Muscle of leg (tissue), 11 donors: ENCODE data around the gene NR4A2. TPM values are rescaled to one million over a fixed set of nuclear protein-coding genes. Genes with fewer than 3 reads are reported as not detected.

Experiments used
- DNase-seq: peaks from one replicate; pipeline ENCODE4 v3.0.0; 2013
- H3K27ac ChIP-seq: one replicate; pipeline ENCODE4 v1.5.1; 2013; ENCODE audit warnings: mild to moderate bottlenecking, low read length, control low read depth
- H3K27me3 ChIP-seq: one replicate; pipeline ENCODE4 v1.6.1; 2013; ENCODE audit warnings: low read length; ENCODE audit not compliant: control insufficient read depth, insufficient read depth
- H3K36me3 ChIP-seq: one replicate; pipeline ENCODE4 v1.6.1; 2013; ENCODE audit warnings: low read length; ENCODE audit not compliant: control insufficient read depth, insufficient read depth
- H3K4me1 ChIP-seq: one replicate; pipeline ENCODE4 v1.6.1; 2013; ENCODE audit warnings: low read length; ENCODE audit not compliant: control insufficient read depth, insufficient read depth
- H3K4me3 ChIP-seq: one replicate; pipeline ENCODE4 v1.5.1; 2013; ENCODE audit warnings: low read length, control low read depth
- H3K9me3 ChIP-seq: replicated peaks from 2 replicates; pipeline ENCODE4 v1.6.1; 2013; ENCODE audit warnings: low read depth, low read length; ENCODE audit not compliant: control insufficient read depth
- WGBS: methylation state at CpG from one replicate; pipeline ENCODE4 v1.1.5; 2013; ENCODE audit warnings: missing lambda C conversion rate; ENCODE audit not compliant: insufficient coverage; 5-methylcytosine and 5-hydroxymethylcytosine counted together
- polyA plus RNA-seq, 8 donors: library from polyadenylated mRNA; unstranded; fragments of 120-200 nt; gene quantifications; one replicate each; pipeline versions ENCODE4 v1.2.1 to v1.2.3, GENCODE V29; 2013; ENCODE audit warnings: inconsistent platforms in 1 of 8, low replicate concordance in 1 of 8; ENCODE audit not compliant: insufficient read length in 8 of 8, insufficient read depth in 1 of 8
- total RNA-seq: library from RNA; stranded (reverse); fragments of 120-200 nt; gene quantifications from one replicate; pipeline ENCODE4 v1.2.4, GENCODE V29; 2013

Gene NR4A2
- total and polyA plus RNA-seq, 9 donors, result 1.0 to 4.3 (median 1.9) TPM

DNA sequence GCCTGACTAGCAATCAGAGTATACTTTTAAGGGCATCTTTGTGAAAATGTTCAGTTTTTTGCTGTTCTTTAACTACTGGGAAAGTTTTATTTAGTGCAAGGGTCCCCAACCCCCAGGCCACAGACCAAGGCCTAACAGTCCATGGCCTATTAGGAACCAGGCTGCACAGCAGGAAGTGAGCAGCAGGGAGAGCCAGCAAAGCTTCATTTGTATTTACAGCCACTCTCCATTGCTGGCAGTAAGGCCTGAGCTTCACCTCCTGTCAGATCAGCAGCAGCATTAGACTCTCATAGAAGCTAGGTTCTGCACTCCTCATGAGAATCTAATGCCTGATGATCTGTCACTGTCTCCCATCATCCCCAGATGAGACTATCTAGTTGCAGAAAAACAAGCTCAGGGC lies 17.1 kb upstream of the NR4A2 start:
- Histone ChIP-seq H3K27ac (no peak overlapping the region), H3K36me3 (no peaks in the 10 kb centered on the region), H3K4me3 (no peak overlapping the region), H3K4me1 (no peaks in the 10 kb centered on the region), H3K9me3 (no peaks in the 10 kb centered on the region), H3K27me3 (no peaks in the 10 kb centered on the region)
- no peak for DNase-seq

DNA sequence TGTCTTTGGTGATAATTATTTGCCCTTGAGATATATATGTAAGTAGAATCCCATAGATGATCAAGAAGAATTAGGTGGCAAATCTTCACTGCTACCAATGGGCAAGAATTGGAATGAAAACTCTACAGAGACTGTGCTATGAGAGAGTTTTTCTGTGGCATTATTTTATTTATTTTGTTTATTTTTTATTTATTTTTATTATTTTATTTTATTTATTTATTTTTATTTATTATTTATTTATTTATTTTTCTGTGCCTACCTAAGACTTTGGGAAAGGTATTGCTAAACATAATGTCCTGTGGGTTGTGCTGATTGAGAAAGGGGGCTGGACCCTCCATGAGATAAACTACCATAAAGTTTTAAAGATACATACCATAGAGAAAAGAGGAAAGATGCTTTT lies 16.6 kb upstream of the NR4A2 start:
- no peaks in the 10 kb centered on the region for H3K27me3 ChIP-seq
- DNase-seq, result no peak
- no peak overlapping the region for H3K4me3 ChIP-seq
- no peaks in the 10 kb centered on the region for H3K9me3 ChIP-seq
- H3K36me3 ChIP-seq, result no peaks in the 10 kb centered on the region
- no peaks in the 10 kb centered on the region for H3K4me1 ChIP-seq
- H3K27ac ChIP-seq, result no peak overlapping the region

DNA sequence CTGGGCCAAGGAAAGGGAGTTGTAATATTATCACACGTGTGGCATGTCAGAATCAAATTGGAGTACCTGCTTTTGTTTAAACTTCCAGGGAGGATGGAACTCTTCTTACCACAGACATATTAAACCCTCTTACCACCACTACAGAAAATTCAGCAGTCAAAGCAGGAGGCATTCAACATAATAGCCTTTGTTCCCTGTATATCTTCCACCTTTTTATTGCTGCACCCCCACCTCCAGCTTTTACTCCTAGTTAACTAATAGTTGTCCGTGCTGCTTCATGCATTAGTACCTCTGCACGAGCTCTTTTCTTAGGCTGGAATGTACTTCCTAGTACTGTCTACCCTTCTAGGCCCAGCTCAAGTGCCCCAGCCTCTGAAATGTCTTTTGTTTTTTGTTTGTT lies 14.9 kb upstream of the NR4A2 start:
- Histone ChIP-seq H3K27me3 (no peaks in the 10 kb centered on the region), H3K27ac (no peak overlapping the region), H3K4me1 (no peaks in the 10 kb centered on the region), H3K36me3 (no peaks in the 10 kb centered on the region), H3K4me3 (no peak overlapping the region), H3K9me3 (no peaks in the 10 kb centered on the region)
- 100% methylated on average over 1 of the region's 3 CpGs for WGBS
- DNase-seq, result no peak

DNA sequence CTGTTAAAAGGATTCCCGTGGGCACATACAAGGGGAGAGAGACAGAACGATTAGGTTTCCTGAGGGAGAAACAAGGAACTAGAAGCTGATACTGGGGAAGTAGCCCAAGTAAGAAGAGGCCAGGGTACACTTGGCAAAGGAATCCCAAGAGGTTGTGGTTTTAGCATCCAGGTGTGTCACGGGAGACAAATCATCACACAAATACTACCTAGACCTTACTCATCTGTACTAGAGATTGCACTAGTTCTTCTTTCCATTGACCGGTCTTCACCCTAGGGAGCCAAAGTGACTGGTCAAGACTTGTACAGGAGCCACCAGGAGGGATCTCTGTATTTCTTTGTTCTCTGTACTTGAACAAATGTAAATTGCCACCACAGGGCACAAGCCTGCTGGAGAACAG lies 14.2 kb upstream of the NR4A2 start:
- WGBS, result 36% methylated on average over 2 of the region's 4 CpGs
- Histone ChIP-seq H3K9me3 (no peaks in the 10 kb centered on the region), H3K4me1 (no peaks in the 10 kb centered on the region), H3K27ac (no peak overlapping the region), H3K27me3 (no peaks in the 10 kb centered on the region), H3K4me3 (no peak overlapping the region), H3K36me3 (no peaks in the 10 kb centered on the region)
- no peak for DNase-seq

DNA sequence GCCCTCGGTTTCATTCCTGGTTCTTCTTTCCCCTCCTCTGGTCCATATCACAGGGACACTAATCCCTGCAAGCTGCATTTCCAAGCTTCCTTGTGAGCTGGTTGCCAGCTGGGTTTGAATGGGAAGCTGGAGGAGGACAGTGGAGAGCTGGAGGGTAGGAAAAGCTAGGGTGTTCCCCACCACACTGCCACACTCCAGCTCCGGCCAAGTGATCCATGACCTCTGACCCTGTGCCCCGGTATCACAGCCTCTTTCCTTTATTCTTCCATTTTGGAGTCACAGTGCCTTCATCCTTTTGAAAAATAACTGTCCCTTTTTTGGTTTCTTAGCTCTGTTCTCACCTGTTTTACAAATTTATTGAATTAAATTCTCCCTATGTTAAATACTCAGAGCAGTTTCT lies 13.1 kb upstream of the NR4A2 start:
- no peaks in the 10 kb centered on the region for H3K9me3 ChIP-seq
- H3K4me1 ChIP-seq, result no peaks in the 10 kb centered on the region
- 82% methylated on average over 2 of the region's 3 CpGs for WGBS
- H3K27ac ChIP-seq, result no peak overlapping the region
- DNase-seq, result no peak
- no peak overlapping the region for H3K4me3 ChIP-seq
- no peaks in the 10 kb centered on the region for H3K36me3 ChIP-seq
- H3K27me3 ChIP-seq, result no peaks in the 10 kb centered on the region

DNA sequence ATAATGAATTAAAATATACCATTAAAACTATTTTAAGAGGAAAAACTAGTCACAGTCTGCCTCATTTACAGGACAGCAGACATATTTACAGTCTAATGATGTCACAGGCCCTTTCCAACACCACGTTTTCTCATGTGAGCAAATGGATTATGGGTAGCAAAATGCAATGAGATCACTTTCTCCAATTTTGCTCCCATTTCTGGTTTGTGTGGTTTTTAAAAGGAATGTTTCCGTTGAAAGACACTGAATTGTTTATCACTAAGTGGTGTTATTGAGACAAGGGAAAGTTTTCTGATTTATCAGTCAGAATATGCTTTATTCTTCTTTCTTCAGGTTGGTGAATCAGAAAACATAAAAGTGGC lies 11.4 kb upstream of the NR4A2 start:
- Histone ChIP-seq H3K36me3 (no peaks in the 10 kb centered on the region), H3K4me1 (no peaks in the 10 kb centered on the region), H3K27me3 (no peaks in the 10 kb centered on the region), H3K27ac (no peak overlapping the region), H3K9me3 (no peaks in the 10 kb centered on the region), H3K4me3 (no peak overlapping the region)
- DNase-seq, result no peak
- WGBS, result no CpG with 5 or more reads among the region's 2 CpGs

DNA sequence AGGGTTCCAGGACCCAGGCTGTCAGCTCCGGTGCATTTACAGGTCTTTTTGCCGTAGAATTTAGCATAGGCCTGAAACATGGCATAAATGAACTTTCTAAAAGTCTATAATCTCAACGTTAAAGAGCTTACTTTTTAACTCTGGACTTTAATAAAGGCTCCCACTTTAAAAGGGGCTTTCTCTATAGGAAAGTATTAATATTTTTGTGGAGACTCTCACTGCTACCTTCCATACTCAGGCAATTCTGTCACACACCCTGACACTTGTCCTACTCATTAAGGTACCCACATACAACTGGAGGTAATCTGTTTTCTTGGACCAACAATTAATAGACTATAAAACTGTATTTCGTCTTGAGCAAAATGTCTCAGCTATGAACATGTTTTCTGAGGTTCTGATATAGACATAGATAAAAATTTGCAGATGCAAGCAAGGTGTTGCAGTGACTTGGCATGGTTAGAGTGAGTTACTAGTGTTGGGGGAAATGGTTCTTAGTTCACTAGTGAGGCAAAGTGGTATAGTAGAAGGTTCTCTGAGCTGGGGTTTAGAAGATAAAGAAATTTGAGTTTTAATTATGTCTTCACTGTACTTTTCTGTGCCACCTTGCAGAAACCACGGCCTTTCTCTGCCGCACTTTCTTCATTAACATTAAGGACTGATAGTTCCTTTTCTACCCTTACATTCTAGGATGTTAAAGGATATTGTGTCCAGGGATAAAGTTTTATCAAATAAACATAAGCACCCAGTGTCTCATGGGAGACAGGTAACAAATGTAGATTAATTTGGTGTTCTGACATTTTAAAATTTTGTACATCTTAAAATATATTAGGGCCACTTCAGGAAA lies 10.8 kb upstream of the NR4A2 start:
- WGBS, result 30% methylated on average over 2 of the region's 6 CpGs
- Histone ChIP-seq H3K27ac (peak overlapping the region; percentile 95), H3K4me3 (peak overlapping the region; percentile 70), H3K9me3 (no peaks in the 10 kb centered on the region), H3K36me3 (no peaks in the 10 kb centered on the region), H3K4me1 (no peaks in the 10 kb centered on the region), H3K27me3 (no peaks in the 10 kb centered on the region)
- no peak for DNase-seq

DNA sequence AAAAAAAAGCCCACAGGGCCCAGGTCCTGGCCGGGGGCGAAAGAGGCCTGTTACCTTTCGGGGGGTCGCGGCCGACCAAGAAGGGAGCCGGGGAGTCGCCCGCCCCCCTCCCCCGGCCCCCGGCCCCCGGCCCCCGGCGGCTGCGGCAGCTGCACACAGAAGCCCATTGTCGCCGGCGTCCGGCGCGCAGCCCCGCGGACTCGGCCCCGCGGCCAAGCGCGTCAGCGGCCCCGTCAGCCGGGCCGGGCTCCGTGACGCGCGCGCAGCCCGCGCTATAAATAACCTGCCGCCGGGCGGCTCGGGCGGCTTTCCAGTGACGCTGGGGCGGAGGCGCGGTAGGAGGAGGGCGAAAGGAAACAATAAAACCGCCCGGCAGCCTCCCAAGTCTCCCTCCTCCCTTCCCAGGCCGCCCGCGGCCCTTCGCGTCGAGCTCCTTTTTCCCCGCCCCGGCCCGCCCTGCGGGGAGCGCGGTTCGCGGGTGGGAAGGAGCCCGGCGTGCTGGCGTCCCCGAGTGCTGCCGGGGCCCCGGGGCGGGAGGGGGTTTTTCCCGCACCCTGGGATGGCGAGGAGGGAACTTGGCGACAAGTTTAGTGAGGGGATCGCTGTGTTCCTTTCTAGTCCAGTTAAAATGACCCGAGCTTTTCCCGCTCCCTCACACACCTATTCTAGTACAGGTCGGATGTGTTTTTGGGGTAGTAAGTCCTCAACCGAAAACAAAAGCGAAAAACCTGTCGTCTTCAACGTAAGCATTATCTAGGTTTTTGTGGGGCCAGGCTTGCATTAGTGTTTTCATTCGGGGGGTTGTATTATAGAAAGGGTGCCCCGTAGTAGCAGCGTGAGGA lies 10.0 kb upstream of the NR4A2 start:
- peak; percentile 98 for DNase-seq
- Histone ChIP-seq H3K4me1 (no peaks in the 10 kb centered on the region), H3K4me3 (peak overlapping the region; percentile 91), H3K9me3 (no peaks in the 10 kb centered on the region), H3K36me3 (no peaks in the 10 kb centered on the region), H3K27ac (peak overlapping the region; percentile 100), H3K27me3 (no peaks in the 10 kb centered on the region)
- under 1% methylated on average over 32 of the region's 86 CpGs for WGBS

DNA sequence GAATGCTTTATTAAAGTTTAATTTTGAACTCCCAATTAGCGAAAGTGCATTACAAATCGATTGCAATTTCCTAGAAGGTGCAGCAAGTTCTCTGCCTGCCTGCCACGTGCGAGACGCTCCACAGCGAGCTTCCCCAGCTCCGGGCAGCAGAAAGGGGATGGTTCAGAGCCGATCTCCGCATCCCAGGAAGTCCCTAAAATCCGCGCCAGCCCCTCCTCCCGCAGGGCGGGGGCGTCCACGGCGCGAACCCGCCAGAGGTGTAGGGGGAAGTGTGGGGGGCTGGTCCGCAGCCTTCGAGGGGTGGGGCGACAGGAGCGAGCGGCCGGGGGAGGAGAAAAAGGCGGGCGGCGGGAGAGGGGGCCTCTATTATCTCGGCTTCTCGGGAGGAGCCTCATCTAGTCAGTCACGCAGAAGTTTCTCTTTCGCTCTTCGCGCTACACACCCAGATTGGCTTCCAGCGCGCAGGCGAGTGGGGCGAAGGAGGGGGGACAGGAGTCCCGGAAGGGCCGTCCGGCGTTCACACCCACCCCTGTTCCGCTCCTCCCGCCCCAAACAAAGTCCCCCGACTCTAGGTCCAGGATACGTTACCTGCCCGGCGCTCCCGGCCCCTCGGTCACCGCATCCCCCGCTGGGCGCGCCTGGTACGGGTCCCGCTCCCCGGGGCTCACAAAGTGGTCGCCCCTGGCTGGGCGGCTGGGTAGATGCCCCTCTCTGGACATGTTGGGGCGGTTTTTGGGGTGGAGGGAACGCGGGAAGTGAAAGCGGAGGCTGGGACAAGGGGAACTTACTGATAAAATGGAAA lies 9.1 kb upstream of the NR4A2 start:
- WGBS, result 0% methylated on average over 28 of the region's 62 CpGs
- DNase-seq, result peak; percentile 98
- H3K27me3 ChIP-seq, result no peaks in the 10 kb centered on the region
- peak overlapping the region; percentile 91 for H3K4me3 ChIP-seq
- H3K4me1 ChIP-seq, result no peaks in the 10 kb centered on the region
- peak overlapping the region; percentile 100 for H3K27ac ChIP-seq
- H3K9me3 ChIP-seq, result no peaks in the 10 kb centered on the region
- no peaks in the 10 kb centered on the region for H3K36me3 ChIP-seq
